ENCODE measurements around the gene CALCOCO1.

- TF ChIP-seq PBX3 (IDR thresholded peaks at IDR 0.05; ENCODE audit: insufficient replicate concordance, low read depth, low read length) (no peak), TAF1 (IDR thresholded peaks at IDR 0.05; ENCODE audit: borderline replicate concordance, low read depth, low read length) (no peak), TCF12 (IDR thresholded peaks at IDR 0.05; ENCODE audit: low read depth, low read length) (no peak), POLR2AphosphoS2 (IDR thresholded peaks at IDR 0.05; ENCODE audit: low read depth, low read length) (no peak), YY1 (IDR thresholded peaks at IDR 0.05; ENCODE audit: low read depth, low read length) (no peak), GABPA (IDR thresholded peaks at IDR 0.05; ENCODE audit: low read depth) (no peak), POLR2A (IDR thresholded peaks at IDR 0.05; ENCODE audit: low read depth, low read length) (no peak), TCF7 (IDR thresholded peaks at IDR 0.05; ENCODE audit: borderline replicate concordance) (no peak), EED (IDR thresholded peaks at IDR 0.05; ENCODE audit: low read depth) (peak; percentile 26; the same call in 1 of the 2 replicates), NFYA (IDR thresholded peaks at IDR 0.05; ENCODE audit: borderline replicate concordance, low read depth, low read length) (no peak), MXI1 (IDR thresholded peaks at IDR 0.05; ENCODE audit: low read depth, low read length) (no peak)
- TF ChIP-seq, protein P1, sequence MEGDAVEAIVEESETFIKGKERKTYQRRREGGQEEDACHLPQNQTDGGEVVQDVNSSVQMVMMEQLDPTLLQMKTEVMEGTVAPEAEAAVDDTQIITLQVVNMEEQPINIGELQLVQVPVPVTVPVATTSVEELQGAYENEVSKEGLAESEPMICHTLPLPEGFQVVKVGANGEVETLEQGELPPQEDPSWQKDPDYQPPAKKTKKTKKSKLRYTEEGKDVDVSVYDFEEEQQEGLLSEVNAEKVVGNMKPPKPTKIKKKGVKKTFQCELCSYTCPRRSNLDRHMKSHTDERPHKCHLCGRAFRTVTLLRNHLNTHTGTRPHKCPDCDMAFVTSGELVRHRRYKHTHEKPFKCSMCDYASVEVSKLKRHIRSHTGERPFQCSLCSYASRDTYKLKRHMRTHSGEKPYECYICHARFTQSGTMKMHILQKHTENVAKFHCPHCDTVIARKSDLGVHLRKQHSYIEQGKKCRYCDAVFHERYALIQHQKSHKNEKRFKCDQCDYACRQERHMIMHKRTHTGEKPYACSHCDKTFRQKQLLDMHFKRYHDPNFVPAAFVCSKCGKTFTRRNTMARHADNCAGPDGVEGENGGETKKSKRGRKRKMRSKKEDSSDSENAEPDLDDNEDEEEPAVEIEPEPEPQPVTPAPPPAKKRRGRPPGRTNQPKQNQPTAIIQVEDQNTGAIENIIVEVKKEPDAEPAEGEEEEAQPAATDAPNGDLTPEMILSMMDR (IDR thresholded peaks at IDR 0.05 in 2 of 3, conservative IDR thresholded peaks at IDR 0.05 in 1 of 3; ENCODE audit: control insufficient read depth in 2 of 3, extremely low read depth in 1 of 3, insufficient read depth in 1 of 3, low read depth in 3 of 3, low read length in 3 of 3): no peak
These were observed 37.4 kb upstream of the CALCOCO1 start for GRCh38 chr12:53764615-53765014.

Data from GM12878 (cell line).